GM12878 (cell line): ENCODE results near the gene ETS1. TPM values are rescaled to one million over a fixed set of nuclear protein-coding genes. Genes with fewer than 3 reads are reported as not detected.

ENCODE experiments used
- ATAC-seq: fragments of 200-7000 bp; cut with Tn5 transposase; 3 replicates; pipeline ENCODE4 v1.9.1; 2020; ENCODE audit warnings: mild to moderate bottlenecking, moderate library complexity
- BruUV-seq: library from RNA; stranded (reverse); fragments of 400-500 nt; replicated peaks from 2 replicates; lab custom pipeline; 2021; lab: Mats Ljungman, UMichigan
- CTCF ChIA-PET: fragments of 300-600 bp; sonication (Branson Sonifier 250); formaldehyde crosslinking; extraction: SDS; loops from one replicate; lab custom pipeline; 2021; ENCODE audit warnings: inconsistent platforms; lab: Yijun Ruan, JAX
- POLR2A ChIA-PET: fragments of 350-600 bp; formaldehyde crosslinking; extraction: SDS; loops from one replicate; lab custom pipeline; 2021; ENCODE audit warnings: inconsistent platforms; lab: Charles Lee
- RAD21 ChIA-PET: fragments of 300-600 bp; sonication (Branson Sonifier 250); formaldehyde crosslinking; loops from one replicate; lab custom pipeline; 2023; ENCODE audit warnings: antibody characterized with exemption; ENCODE audit not compliant: unreplicated experiment; lab: Charles Lee
- SMC1A ChIA-PET: fragments of 300-600 bp; sonication (Branson Sonifier 250); formaldehyde crosslinking; loops from one replicate; lab custom pipeline; 2023; ENCODE audit not compliant: unreplicated experiment, uncharacterized antibody; lab: Charles Lee
- DNase-seq: peaks from one replicate; pipeline ENCODE4 v3.0.0-alpha.2; 2011; ENCODE audit warnings: low read depth, low spot score
- FAIRE-seq: peaks from 3 replicates; lab custom pipeline; 2011; peaks lifted over from hg19 to GRCh38; lab: Jason Lieb, UNC
- H2AFZ ChIP-seq: 2 replicates; pipeline ENCODE4 v1.6.0; 2011; ENCODE audit warnings: low read depth, low read length, control low read depth; ENCODE audit not compliant: control insufficient read depth
- H3K27ac ChIP-seq: 2 replicates; pipeline ENCODE4 v1.5.1; 2011; ENCODE audit warnings: control low read depth; ENCODE audit not compliant: control insufficient read depth, insufficient read depth
- H3K27me3 ChIP-seq, 2 experiments: replicated peaks in 1 of 2; 2 replicates each; pipeline versions ENCODE4 v1.6.0 to v1.6.1; 2011; ENCODE audit warnings: low read length in 1 of 2; ENCODE audit not compliant: control insufficient read depth in 2 of 2, insufficient read depth in 2 of 2
- H3K36me3 ChIP-seq, 2 experiments: 2 replicates each; pipeline ENCODE4 v1.5.1; 2011; ENCODE audit warnings: low read length in 1 of 2; ENCODE audit not compliant: control insufficient read depth in 2 of 2, insufficient read depth in 2 of 2
- H3K4me1 ChIP-seq: 2 replicates; pipeline ENCODE4 v1.6.1; 2011; ENCODE audit warnings: mild to moderate bottlenecking, low read length, moderate library complexity, mixed read lengths; ENCODE audit not compliant: control insufficient read depth, insufficient read depth
- H3K4me2 ChIP-seq: 2 replicates; pipeline ENCODE4 v1.6.0; 2011; ENCODE audit warnings: control low read depth; ENCODE audit not compliant: control insufficient read depth, insufficient read depth
- H3K4me3 ChIP-seq: fragments of 200-600 bp; sonication (generic); 2 replicates; pipeline ENCODE4 v1.5.1; 2016
- H3K79me2 ChIP-seq: 2 replicates; pipeline ENCODE4 v1.6.0; 2011; ENCODE audit warnings: low read length; ENCODE audit not compliant: control insufficient read depth, insufficient read depth
- H3K9ac ChIP-seq: 2 replicates; pipeline ENCODE4 v1.8.0; 2011; ENCODE audit warnings: low read length, control low read depth, mixed read lengths; ENCODE audit not compliant: control insufficient read depth, insufficient read depth
- H3K9me3 ChIP-seq: replicated peaks from 3 replicates; pipeline ENCODE4 v1.5.1; 2011; ENCODE audit warnings: mild to moderate bottlenecking, low read length; ENCODE audit not compliant: control insufficient read depth, insufficient read depth
- H4K20me1 ChIP-seq: 2 replicates; pipeline ENCODE4 v1.6.0; 2011; ENCODE audit not compliant: control insufficient read depth, insufficient read depth
- ATF3 ChIP-seq: IDR thresholded peaks from 2 replicates; pipeline ENCODE4 v1.6.1; 2011; ENCODE audit warnings: low read depth, mild to moderate bottlenecking, low read length, moderate library complexity, borderline replicate concordance; ENCODE audit errors: extremely low read depth
- BCLAF1 ChIP-seq: fragments of 450-650 bp; IDR thresholded peaks from 2 replicates; pipeline ENCODE4 v1.6.1; 2017; ENCODE audit warnings: antibody characterized with exemption, mild to moderate bottlenecking, moderate library complexity
- EP300 ChIP-seq, 2 experiments: fragments of 150-350 bp in 1 of 2; IDR thresholded peaks; 2 replicates each; pipeline ENCODE4 v1.6.1; 2011 to 2012; ENCODE audit warnings: low read depth in 2 of 2, low read length in 2 of 2, borderline replicate concordance in 1 of 2, improper control_type of control experiment in 1 of 2, inconsistent platforms in 1 of 2; ENCODE audit not compliant: control insufficient read depth in 1 of 2
- ETV6 ChIP-seq, 2 experiments: fragments of 450-650 bp in 1 of 2; IDR thresholded peaks in 1 of 2; conservative IDR thresholded peaks in 1 of 2; 2 replicates each; pipeline ENCODE4 v1.6.1; 2014; ENCODE audit warnings: antibody characterized with exemption in 1 of 2, borderline replicate concordance in 1 of 2, low read depth in 1 of 2, mild to moderate bottlenecking in 1 of 2, moderate library complexity in 1 of 2
- GATAD2B ChIP-seq: fragments of 450-650 bp; conservative IDR thresholded peaks from 2 replicates; pipeline ENCODE4 v1.6.1; 2017; ENCODE audit warnings: low read depth, mild to moderate bottlenecking, moderate library complexity
- HDGF ChIP-seq: fragments of 450-650 bp; IDR thresholded peaks from 2 replicates; pipeline ENCODE4 v1.6.1; 2016; ENCODE audit warnings: antibody characterized with exemption
- IKZF2 ChIP-seq, 2 experiments: fragments of 450-650 bp; IDR thresholded peaks; 2 replicates each; pipeline ENCODE4 v1.6.1; 2017; ENCODE audit warnings: mild to moderate bottlenecking in 2 of 2, moderate library complexity in 2 of 2
- MEF2B ChIP-seq: fragments of 450-650 bp; IDR thresholded peaks from 2 replicates; pipeline ENCODE4 v1.6.1; 2018; ENCODE audit warnings: mild to moderate bottlenecking, moderate library complexity; ENCODE audit not compliant: partially characterized antibody, poor library complexity, severe bottlenecking
- MTA2 ChIP-seq: fragments of 450-650 bp; IDR thresholded peaks from 2 replicates; pipeline ENCODE4 v1.6.1; 2016; ENCODE audit warnings: low read depth, mild to moderate bottlenecking, moderate library complexity
- RBBP5 ChIP-seq: fragments of 200-600 bp; sonication (generic); conservative IDR thresholded peaks from 2 replicates; pipeline ENCODE4 v1.6.1; 2016
- RELA ChIP-seq: fragments of 450-650 bp; IDR thresholded peaks from 2 replicates; pipeline ENCODE4 v1.8.0; 2014; ENCODE audit warnings: borderline replicate concordance; ENCODE audit not compliant: partially characterized antibody
- SIN3A ChIP-seq: IDR thresholded peaks from 2 replicates; pipeline ENCODE4 v1.6.1; 2012; ENCODE audit warnings: low read depth, low read length, improper control_type of control experiment
- SMAD5 ChIP-seq: IDR thresholded peaks from 2 replicates; pipeline ENCODE4 v1.6.1; 2016; ENCODE audit warnings: antibody characterized with exemption, low read depth
- SMARCA5 ChIP-seq: fragments of 450-650 bp; IDR thresholded peaks from 2 replicates; pipeline ENCODE4 v1.6.1; 2017; ENCODE audit warnings: mild to moderate bottlenecking
- TAF1 ChIP-seq: IDR thresholded peaks from 2 replicates; pipeline ENCODE4 v1.6.1; 2011; ENCODE audit warnings: mild to moderate bottlenecking, low read depth, low read length, borderline replicate concordance
- YBX1 ChIP-seq: fragments of 450-650 bp; IDR thresholded peaks from 2 replicates; pipeline ENCODE4 v1.6.1; 2016; ENCODE audit warnings: antibody characterized with exemption
- ZNF592 ChIP-seq: fragments of 450-650 bp; IDR thresholded peaks from 2 replicates; pipeline ENCODE4 v1.6.1; 2017; ENCODE audit warnings: mild to moderate bottlenecking, moderate library complexity
- ZNF622 ChIP-seq: fragments of 450-650 bp; IDR thresholded peaks from 2 replicates; pipeline ENCODE4 v1.6.1; 2017; ENCODE audit warnings: mild to moderate bottlenecking, inconsistent platforms
- WGBS: methylation state at CpG from one replicate; pipeline ENCODE4 v1.1.6; 2016; ENCODE audit warnings: low lambda C conversion rate; ENCODE audit not compliant: insufficient replicate concordance, insufficient coverage; ENCODE audit errors: missing lambda C conversion rate; 5-methylcytosine and 5-hydroxymethylcytosine counted together
- in situ Hi-C: fragments of 300-500 bp; cut with MboI; formaldehyde crosslinking; loops from 9 replicates; pipeline ENCODE4 v1.14.3; 2018; ENCODE audit warnings: mixed read lengths
- intact Hi-C: fragments of 100-400 bp; cut with micrococcal nuclease; formaldehyde crosslinking; loops from one replicate; pipeline ENCODE4 v1.14.2; 2022; ENCODE audit not compliant: unreplicated experiment
- polyA plus RNA-seq, 11 experiments: library from polyadenylated mRNA; depleted of rRNA in 4 of 11; unstranded in 6 of 11; stranded (reverse) in 5 of 11; fragments of >200 nt; fragmentation: Nextera tagmentation in 4 of 11; fragmentation: Illumina TruSeq in 1 of 11; extraction: Ambion mirVana in 4 of 11; extraction: Trizol in 1 of 11; gene quantifications; 1 replicate in 1 of 11; 2 replicates in 10 of 11; pipeline versions ENCODE4 v1.2.1 to v1.2.3, GENCODE V29; 2011 to 2016; ENCODE audit warnings: inconsistent platforms in 2 of 11, missing spikeins in 2 of 11, low read depth in 1 of 11
- total RNA-seq, 4 experiments: library from RNA; depleted of rRNA in 3 of 4; stranded (reverse); fragments of >200 nt in 3 of 4; fragmentation: Illumina TruSeq in 1 of 4; extraction: Trizol in 1 of 4; gene quantifications; 2 replicates each; pipeline versions ENCODE4 v1.2.1 to v1.2.3, GENCODE V29; 2013 to 2021

ETS1 gene
- total and polyA plus RNA-seq, 10 of the 15 experiments (the other 5 are each of a cell fraction or from before 2014, with no cell fraction given) = 12.5 to 112 (median 55.5) TPM

GRCh38 chr11:128599729-128600128 lies 12.4 kb upstream of the ETS1 start:
- no peaks in the 10 kb centered on the region for H3K36me3 ChIP-seq
- no peak overlapping the region for H3K9ac ChIP-seq
- no peaks in the 10 kb centered on the region for H3K79me2 ChIP-seq
- no peaks in the 10 kb centered on the region for H3K27me3 ChIP-seq
- FAIRE-seq (no peak), ATAC-seq (no peak), DNase-seq (no peak)
- H3K4me2 ChIP-seq = no peak overlapping the region
- BruUV-seq = no TSS peak
- H4K20me1 ChIP-seq = no peaks in the 10 kb centered on the region
- SMC1A ChIA-PET = interaction anchor here (1.0 to 23.9 kb wide), 7 partner anchors 9 to 81 kb away, joined by 3 to 596 read pairs (median 3); no protein-coding TSS in a partner anchor
- H3K4me1 ChIP-seq = peaks cover 6% of the 10 kb centered on the region
- intact Hi-C loops (no loop called here), in situ Hi-C loops (no loop called here)
- 83% methylated on average over 1 of the region's 1 CpG for WGBS
- H3K9me3 ChIP-seq = no peaks in the 10 kb centered on the region
- H3K27ac ChIP-seq = no peak overlapping the region
- no peak overlapping the region for H3K4me3 ChIP-seq
- RAD21 ChIA-PET = interaction anchor here (1.4 to 1.6 kb wide), 2 partner anchors 30 to 47 kb away, joined by 3 read pairs; no protein-coding TSS in a partner anchor
- no peak overlapping the region for H2AFZ ChIP-seq
- POLR2A ChIA-PET = interaction anchor here (2.0 kb wide), 1 partner anchor 11 kb away, joined by 5 read pairs; no protein-coding TSS in a partner anchor
- CTCF ChIA-PET = interaction anchor here (0.6 to 18.0 kb wide), 9 partner anchors 8 to 441 kb away, joined by 3 to 444 read pairs (median 3); no protein-coding TSS in a partner anchor
- TF ChIP-seq TAF1 (no peak), ATF3 (no peak), SIN3A (no peak), YBX1 (no peak), MTA2 (no peak), RBBP5 (no peak), GATAD2B (no peak), IKZF2 (IDR thresholded peaks at IDR 0.05) (no peak), ETV6 (conservative IDR thresholded peaks at IDR 0.05 in 1 of 2, IDR thresholded peaks at IDR 0.05 in 1 of 2; ENCODE audit: borderline replicate concordance in 1 of 2, low read depth in 1 of 2) (no peak), ZNF592 (no peak), ZNF622 (no peak), SMAD5 (no peak), BCLAF1 (no peak), SMARCA5 (no peak), RELA (no peak), MEF2B (no peak), HDGF (no peak), EP300 (IDR thresholded peaks at IDR 0.05; ENCODE audit: borderline replicate concordance in 1 of 2, control insufficient read depth in 1 of 2, low read depth in 2 of 2, low read length in 2 of 2) (no peak)
